Measurements from ENCODE around the gene RAP1GAP.

Gene RAP1GAP

DNA sequence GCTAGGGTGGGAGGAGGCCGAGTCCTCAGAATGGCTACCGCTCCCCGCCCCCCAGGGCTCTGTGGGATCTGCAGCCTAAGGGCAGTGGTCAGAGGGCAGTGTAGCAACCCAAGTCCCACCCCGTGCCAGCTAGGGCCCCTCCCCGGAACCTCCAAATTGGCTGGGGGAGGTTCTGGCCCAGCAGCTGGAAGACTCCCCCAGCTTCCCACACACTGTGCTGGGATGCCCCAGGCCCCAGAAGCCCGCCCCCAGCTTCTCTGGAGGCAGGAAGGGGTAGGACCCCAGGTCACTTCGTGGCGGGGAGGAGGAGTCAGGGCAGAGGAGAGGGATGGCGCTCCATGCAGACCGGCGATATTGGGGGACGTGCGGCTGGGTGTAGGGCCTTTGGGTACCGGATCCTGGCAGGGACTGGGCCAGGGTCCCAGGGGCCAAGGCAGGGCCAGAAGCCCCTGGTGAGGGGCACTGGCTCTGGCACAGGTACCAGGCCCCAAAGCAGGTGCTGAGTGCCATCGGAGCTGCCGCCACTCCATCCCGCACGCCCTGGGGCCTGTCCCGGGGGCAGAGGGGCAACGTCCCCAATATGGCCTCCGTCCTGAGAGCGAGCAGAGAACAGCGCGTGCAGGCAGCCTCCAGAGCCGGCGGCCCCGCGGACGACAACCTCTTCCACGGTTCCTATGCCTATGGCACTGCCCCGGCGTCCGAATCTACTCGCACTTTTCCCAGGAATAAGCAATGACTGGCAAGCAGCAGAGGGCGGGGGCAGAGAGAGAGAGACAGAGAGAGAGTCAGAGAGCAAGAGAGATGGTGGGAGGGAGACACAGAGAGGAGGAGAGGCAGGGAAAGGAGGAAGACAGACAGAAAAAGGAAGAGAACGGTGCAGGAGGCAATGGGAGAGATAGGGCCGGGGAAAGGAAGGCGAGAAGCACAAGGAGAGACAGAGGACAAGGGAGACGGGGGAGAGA, 65.7 kb downstream of the RAP1GAP start:
- TF ChIP-seq, protein P1, sequence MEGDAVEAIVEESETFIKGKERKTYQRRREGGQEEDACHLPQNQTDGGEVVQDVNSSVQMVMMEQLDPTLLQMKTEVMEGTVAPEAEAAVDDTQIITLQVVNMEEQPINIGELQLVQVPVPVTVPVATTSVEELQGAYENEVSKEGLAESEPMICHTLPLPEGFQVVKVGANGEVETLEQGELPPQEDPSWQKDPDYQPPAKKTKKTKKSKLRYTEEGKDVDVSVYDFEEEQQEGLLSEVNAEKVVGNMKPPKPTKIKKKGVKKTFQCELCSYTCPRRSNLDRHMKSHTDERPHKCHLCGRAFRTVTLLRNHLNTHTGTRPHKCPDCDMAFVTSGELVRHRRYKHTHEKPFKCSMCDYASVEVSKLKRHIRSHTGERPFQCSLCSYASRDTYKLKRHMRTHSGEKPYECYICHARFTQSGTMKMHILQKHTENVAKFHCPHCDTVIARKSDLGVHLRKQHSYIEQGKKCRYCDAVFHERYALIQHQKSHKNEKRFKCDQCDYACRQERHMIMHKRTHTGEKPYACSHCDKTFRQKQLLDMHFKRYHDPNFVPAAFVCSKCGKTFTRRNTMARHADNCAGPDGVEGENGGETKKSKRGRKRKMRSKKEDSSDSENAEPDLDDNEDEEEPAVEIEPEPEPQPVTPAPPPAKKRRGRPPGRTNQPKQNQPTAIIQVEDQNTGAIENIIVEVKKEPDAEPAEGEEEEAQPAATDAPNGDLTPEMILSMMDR (IDR thresholded peaks at IDR 0.05; ENCODE audit: low read length): no peak
- TF ChIP-seq EZH2phosphoT487 (IDR thresholded peaks at IDR 0.05; ENCODE audit: low read length): no peak
- TF ChIP-seq EZH2 (optimal IDR thresholded peaks at IDR 0.05; ENCODE audit: low read depth, low read length): no peak
- DNase-seq: no peak
- Histone ChIP-seq H3K9me3 (replicated peaks; ENCODE audit: insufficient read depth, low read length) (no peaks in the 10 kb centered on the region), H2AFZ (ENCODE audit: low read length) (no peak overlapping the region), H3K4me2 (ENCODE audit: low read depth, low read length) (no peak overlapping the region), H3F3A (ENCODE audit: insufficient read depth, low read length) (no peaks in the 10 kb centered on the region), H3K27ac (ENCODE audit: low read length) (no peak overlapping the region), H4K20me1 (ENCODE audit: insufficient read depth, low read length) (no peaks in the 10 kb centered on the region), H3K4me1 (ENCODE audit: low read length) (peaks cover 7% of the 10 kb centered on the region; the same call in 1 of the 2 replicates), H3K9me2 (replicated peaks; ENCODE audit: insufficient read depth, low read length) (no peaks in the 10 kb centered on the region), H3K9ac (ENCODE audit: low read length) (no peak overlapping the region), H3K36me3 (replicated peaks; ENCODE audit: insufficient read depth, low read length) (no peaks in the 10 kb centered on the region), H3K27me3 (replicated peaks; ENCODE audit: insufficient read depth, low read length) (peaks cover 80% of the 10 kb centered on the region), H3K4me3 (ENCODE audit: low read length) (no peak overlapping the region), H3K79me2 (ENCODE audit: low read length) (no peaks in the 10 kb centered on the region)

DNA sequence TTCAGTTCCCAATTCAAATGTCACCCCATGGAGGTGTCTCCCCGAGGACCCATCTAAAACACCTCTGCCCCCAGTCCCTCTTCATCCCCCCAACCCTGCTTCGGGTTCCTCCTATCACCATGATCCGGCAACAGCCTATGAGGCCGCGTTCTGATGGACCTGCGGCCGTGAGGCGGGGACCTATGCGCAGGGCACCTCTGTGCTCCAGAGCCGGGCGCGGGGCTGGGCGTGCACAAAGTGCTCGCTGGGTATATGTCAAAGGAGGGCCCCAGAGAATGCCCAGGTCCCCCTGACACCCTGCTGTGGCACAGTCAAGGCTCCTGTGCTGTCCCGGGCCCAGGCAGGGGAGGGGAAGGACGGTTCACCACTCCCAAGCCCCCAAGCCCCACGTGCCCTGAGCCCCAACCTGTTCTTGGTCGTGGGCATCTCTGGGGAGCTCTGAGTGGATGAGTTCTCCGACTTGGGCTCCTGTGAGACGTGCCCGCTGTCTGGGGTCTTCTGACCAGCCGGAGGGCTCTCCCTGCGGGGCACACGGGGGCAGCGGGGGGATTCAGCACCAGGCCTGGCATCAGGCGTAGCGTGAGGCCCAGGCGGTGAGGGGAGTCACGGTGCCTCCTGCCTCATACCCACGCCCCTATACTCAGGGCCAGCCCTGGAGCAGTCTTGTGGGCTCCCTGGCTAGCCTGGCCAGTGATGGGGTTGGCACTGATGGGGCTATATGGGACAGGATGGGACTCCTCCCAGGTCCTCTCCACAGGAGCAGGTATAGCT, 67.7 kb downstream of the RAP1GAP start:
- Histone ChIP-seq H3K4me3 (ENCODE audit: low read length) (no peak overlapping the region), H3F3A (ENCODE audit: insufficient read depth, low read length) (no peaks in the 10 kb centered on the region), H3K9ac (ENCODE audit: low read length) (no peak overlapping the region), H4K20me1 (ENCODE audit: insufficient read depth, low read length) (no peaks in the 10 kb centered on the region), H2AFZ (ENCODE audit: low read length) (no peak overlapping the region), H3K27me3 (replicated peaks; ENCODE audit: insufficient read depth, low read length) (peaks cover 90% of the 10 kb centered on the region), H3K79me2 (ENCODE audit: low read length) (no peaks in the 10 kb centered on the region), H3K36me3 (replicated peaks; ENCODE audit: insufficient read depth, low read length) (no peaks in the 10 kb centered on the region), H3K9me3 (replicated peaks; ENCODE audit: insufficient read depth, low read length) (no peaks in the 10 kb centered on the region), H3K4me2 (ENCODE audit: low read depth, low read length) (no peak overlapping the region), H3K27ac (ENCODE audit: low read length) (no peak overlapping the region), H3K4me1 (ENCODE audit: low read length) (no peaks in the 10 kb centered on the region), H3K9me2 (replicated peaks; ENCODE audit: insufficient read depth, low read length) (no peaks in the 10 kb centered on the region)
- DNase-seq: no peak
- TF ChIP-seq EZH2phosphoT487 (IDR thresholded peaks at IDR 0.05; ENCODE audit: low read length) (no peak), EZH2 (optimal IDR thresholded peaks at IDR 0.05; ENCODE audit: low read depth, low read length) (no peak)
- TF ChIP-seq, protein P1 (IDR thresholded peaks at IDR 0.05; ENCODE audit: low read length): no peak

DNA sequence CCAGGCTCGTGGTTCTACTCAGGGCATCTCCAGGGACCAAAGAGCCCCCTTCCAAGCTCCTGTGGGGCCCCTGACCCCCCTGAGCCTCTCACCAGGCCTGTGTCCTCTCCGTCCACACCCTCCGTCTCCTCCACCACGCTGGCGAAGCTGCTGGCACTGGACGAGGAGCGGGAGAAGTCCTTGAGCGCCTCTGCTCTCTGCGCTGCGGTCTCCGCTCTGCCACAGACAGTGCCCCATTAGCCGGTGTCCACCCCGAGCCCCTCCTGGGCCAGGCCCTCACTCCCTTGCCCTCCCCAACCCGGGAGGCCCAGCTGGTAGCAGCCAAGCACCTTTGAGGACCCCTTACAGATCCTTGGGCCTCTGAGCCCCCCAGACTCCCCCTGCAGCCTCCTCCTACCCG, 69.8 kb downstream of the RAP1GAP start:
- H3K9me2 ChIP-seq (replicated peaks; ENCODE audit: insufficient read depth, low read length): no peaks in the 10 kb centered on the region
- no peaks in the 10 kb centered on the region for H3K79me2 ChIP-seq (ENCODE audit: low read length)
- H4K20me1 ChIP-seq (ENCODE audit: insufficient read depth, low read length): no peaks in the 10 kb centered on the region
- no peak overlapping the region for H3K27ac ChIP-seq (ENCODE audit: low read length)
- H3K4me2 ChIP-seq (ENCODE audit: low read depth, low read length): no peak overlapping the region
- H3F3A ChIP-seq (ENCODE audit: insufficient read depth, low read length): no peaks in the 10 kb centered on the region
- no peak overlapping the region for H3K9ac ChIP-seq (ENCODE audit: low read length)
- H3K4me1 ChIP-seq (ENCODE audit: low read length): no peaks in the 10 kb centered on the region
- no peak overlapping the region for H3K4me3 ChIP-seq (ENCODE audit: low read length)
- H2AFZ ChIP-seq (ENCODE audit: low read length): no peak overlapping the region
- H3K36me3 ChIP-seq (replicated peaks; ENCODE audit: insufficient read depth, low read length): no peaks in the 10 kb centered on the region
- no peak for DNase-seq
- TF ChIP-seq EZH2phosphoT487 (IDR thresholded peaks at IDR 0.05; ENCODE audit: low read length): no peak
- TF ChIP-seq EZH2 (optimal IDR thresholded peaks at IDR 0.05; ENCODE audit: low read depth, low read length): no peak
- TF ChIP-seq, protein P1 (IDR thresholded peaks at IDR 0.05; ENCODE audit: low read length): no peak
- H3K27me3 ChIP-seq (replicated peaks; ENCODE audit: insufficient read depth, low read length): peaks cover 96% of the 10 kb centered on the region
- H3K9me3 ChIP-seq (replicated peaks; ENCODE audit: insufficient read depth, low read length): no peaks in the 10 kb centered on the region

Measured in MM.1S (cell line).